ENCODE data around the gene ACTMAP. TPM values are rescaled to one million over a fixed set of nuclear protein-coding genes. Genes with fewer than 3 reads are reported as not detected.

Gene ACTMAP
- total and polyA plus RNA-seq, 2 of the 8 experiments (the other 6 are each of a cell fraction or from before 2014, with no cell fraction given): 24.1 to 26.5 TPM

DNA sequence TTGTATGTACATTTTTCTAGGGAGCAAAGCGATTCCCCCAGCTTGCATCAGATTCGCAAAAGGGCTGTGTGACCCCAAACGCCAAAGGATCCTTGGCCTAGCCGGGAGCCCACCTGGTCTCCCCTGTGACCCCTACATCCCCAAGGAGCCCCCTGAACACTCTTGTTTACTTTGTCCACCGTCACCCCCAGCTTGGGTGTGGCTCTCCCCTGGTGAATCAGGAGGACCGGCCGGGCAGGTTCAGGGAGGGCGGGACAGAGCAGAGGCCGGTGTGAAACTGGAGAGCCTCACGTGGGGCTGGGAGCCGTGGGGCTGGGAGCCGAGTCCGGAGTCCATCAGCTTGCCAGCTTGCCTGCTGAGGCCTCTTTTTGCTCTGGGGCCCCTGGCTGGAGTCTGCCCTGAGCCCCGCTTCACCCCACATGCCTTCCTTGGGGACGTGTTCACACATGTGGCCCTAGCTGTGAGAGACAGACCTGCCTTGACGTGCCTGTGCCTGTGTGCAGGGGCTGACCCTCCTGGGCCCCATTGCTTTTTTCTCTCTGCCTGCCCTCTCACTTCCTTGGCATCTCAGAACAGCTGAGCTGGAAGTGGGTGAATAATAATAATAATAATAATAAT, 31.4 kb downstream of the ACTMAP start:
- Histone ChIP-seq H2AFZ (ENCODE audit: low read length) (no peak overlapping the region), H2BK12ac (ENCODE audit: low read depth, low read length) (peak overlapping the region; percentile 68; the same call in 1 of the 2 replicates), H2BK15ac (ENCODE audit: low read length) (no peak overlapping the region; the same call in 1 of the 2 replicates), H4K91ac (replicated peaks; ENCODE audit: insufficient read length, low read length) (peak overlapping the region; percentile 82), H3K79me2 (ENCODE audit: control insufficient read depth in 1 of 2, insufficient read depth in 2 of 2, low read length in 2 of 2) (peaks cover 0 to 36% of the 10 kb centered on the region in 2 experiments; a peak in 2 of 4 replicates), H3K4me1 (replicated peaks in 1 of 4; ENCODE audit: control insufficient read depth in 3 of 4, insufficient read depth in 4 of 4, low read length in 3 of 4) (peaks cover 0 to 25% (median 8%) of the 10 kb centered on the region in 4 experiments; a peak in 6 of 7 replicates), H3K9ac (replicated peaks in 1 of 4; ENCODE audit: extremely low read depth in 1 of 4, low read depth in 3 of 4, low read length in 3 of 4) (peak overlapping the region; percentile 45 to 82 (median 46)), H4K8ac (ENCODE audit: extremely low read depth, insufficient read depth, low read length) (no peak overlapping the region), H2BK120ac (replicated peaks; ENCODE audit: low read depth, low read length) (no peak overlapping the region), H3K23me2 (ENCODE audit: low read depth, low read length) (peaks cover 23% of the 10 kb centered on the region), H4K5ac (ENCODE audit: insufficient read length, low read depth, low read length) (no peak overlapping the region), H3K27ac (ENCODE audit: low read depth, low read length) (no peak overlapping the region), H4K20me1 (replicated peaks in 1 of 2; ENCODE audit: control insufficient read depth in 1 of 2, insufficient read depth in 2 of 2, low read length in 2 of 2) (no peaks in the 10 kb centered on the region), H2BK5ac (ENCODE audit: low read depth, low read length) (0 out of 2 replicates have a peak overlapping the region, but pooled peaks have one; percentile 5), H3K9me3 (ENCODE audit: insufficient read depth in 2 of 2, low read depth in 1 of 2, low read length in 1 of 2) (no peaks in the 10 kb centered on the region), H3K36me3 (ENCODE audit: control insufficient read depth in 2 of 4, insufficient read depth in 4 of 4, low read length in 3 of 4) (no peaks in the 10 kb centered on the region; a peak in 2 of 8 replicates), H3K4me2 (ENCODE audit: insufficient read depth in 1 of 2, low read depth in 2 of 2, low read length in 2 of 2) (peak overlapping the region; percentile 96 to 100), H3K56ac (replicated peaks; ENCODE audit: insufficient read length, low read depth, low read length) (no peak overlapping the region), H3K14ac (ENCODE audit: insufficient read length) (no peak overlapping the region), H3K23ac (ENCODE audit: insufficient read length) (no peak overlapping the region), H3K27me3 (replicated peaks in 1 of 4; ENCODE audit: control insufficient read depth in 3 of 4, extremely low read depth in 1 of 4, insufficient read depth in 3 of 4, low read length in 3 of 4) (no peaks in the 10 kb centered on the region), H3K79me1 (ENCODE audit: low read depth, low read length) (peaks cover 10% of the 10 kb centered on the region), H3K4me3 (ENCODE audit: extremely low read depth in 1 of 4, insufficient read depth in 2 of 4, low read depth in 3 of 4, low read length in 4 of 4) (peak overlapping the region; percentile 72 to 94 (median 90)), H3K4ac (replicated peaks; ENCODE audit: insufficient read length, low read depth, low read length) (no peak overlapping the region), H2AK5ac (ENCODE audit: low read depth, low read length) (no peak overlapping the region), H3K18ac (ENCODE audit: extremely low read depth, low read length) (no peak overlapping the region; the same call in 1 of the 2 replicates), H2BK20ac (ENCODE audit: low read length) (no peak overlapping the region)
- POLR2A ChIA-PET (ENCODE audit: partially characterized antibody): interaction anchor here (0.8 to 2.4 kb wide), 5 partner anchors 23 to 80 kb away, joined by 3 to 11 read pairs (median 3); partner anchors contain the start of genes ACTMAP, EGLN2 and SNRPA
- WGBS, 2 experiments (ENCODE audit: extremely low coverage in 1 of 2, insufficient coverage in 1 of 2, insufficient read length in 1 of 2, insufficient replicate concordance in 2 of 2, low coverage in 1 of 2, low lambda C conversion rate in 2 of 2, missing lambda C conversion rate in 1 of 2): 8% methylated on average over 7 of the region's 16 CpGs; no CpG with 5 or more reads in 1 of the 2 experiments
- peak; percentile 37; the same call in 1 of the 2 replicates for TF ChIP-seq POLR2AphosphoS5 (IDR thresholded peaks at IDR 0.05; ENCODE audit: low read depth, low read length)
- TF ChIP-seq SIN3A (conservative IDR thresholded peaks at IDR 0.05 in 1 of 2, IDR thresholded peaks at IDR 0.05 in 1 of 2; ENCODE audit: low read depth in 1 of 2, low read length in 2 of 2): 0 out of 4 replicates have a peak, but pooled peaks of 1 of the 2 experiments have one; percentile 27
- TF ChIP-seq CREB1 (IDR thresholded peaks at IDR 0.05): no peak
- no peak for FAIRE-seq
- DNase-seq (ENCODE audit: low read depth in 1 of 2, low spot score in 2 of 2): no peak
- CTCF ChIA-PET (ENCODE audit: partially characterized antibody): interaction anchor here (0.9 to 1.0 kb wide), 2 partner anchors 17 to 100 kb away, joined by 3 to 4 read pairs; no protein-coding TSS in a partner anchor

Data from H1 (cell line).